Endothelial cell of umbilical vein (primary cell): ENCODE measurements around the gene SIPA1L3.

ENCODE experiments used
- POLR2A ChIP-seq: IDR thresholded peaks from 2 replicates; pipeline ENCODE4 v1.6.1; 2012; ENCODE audit warnings: low read depth, mild to moderate bottlenecking, control low read depth, low read length
- TF ChIP-seq, protein P1 (sequence below), 2 donors: IDR thresholded peaks; 1 replicate in 1 of 2; 2 replicates in 1 of 2; pipeline ENCODE4 v1.5.1; 2011; ENCODE audit warnings: low read length in 2 of 2, mild to moderate bottlenecking in 2 of 2, moderate library complexity in 2 of 2, control low read depth in 1 of 2, inconsistent platforms in 1 of 2, low read depth in 1 of 2; ENCODE audit not compliant: insufficient read depth in 1 of 2; ENCODE audit errors: extremely low read depth in 1 of 2

- TF ChIP-seq, protein P1, sequence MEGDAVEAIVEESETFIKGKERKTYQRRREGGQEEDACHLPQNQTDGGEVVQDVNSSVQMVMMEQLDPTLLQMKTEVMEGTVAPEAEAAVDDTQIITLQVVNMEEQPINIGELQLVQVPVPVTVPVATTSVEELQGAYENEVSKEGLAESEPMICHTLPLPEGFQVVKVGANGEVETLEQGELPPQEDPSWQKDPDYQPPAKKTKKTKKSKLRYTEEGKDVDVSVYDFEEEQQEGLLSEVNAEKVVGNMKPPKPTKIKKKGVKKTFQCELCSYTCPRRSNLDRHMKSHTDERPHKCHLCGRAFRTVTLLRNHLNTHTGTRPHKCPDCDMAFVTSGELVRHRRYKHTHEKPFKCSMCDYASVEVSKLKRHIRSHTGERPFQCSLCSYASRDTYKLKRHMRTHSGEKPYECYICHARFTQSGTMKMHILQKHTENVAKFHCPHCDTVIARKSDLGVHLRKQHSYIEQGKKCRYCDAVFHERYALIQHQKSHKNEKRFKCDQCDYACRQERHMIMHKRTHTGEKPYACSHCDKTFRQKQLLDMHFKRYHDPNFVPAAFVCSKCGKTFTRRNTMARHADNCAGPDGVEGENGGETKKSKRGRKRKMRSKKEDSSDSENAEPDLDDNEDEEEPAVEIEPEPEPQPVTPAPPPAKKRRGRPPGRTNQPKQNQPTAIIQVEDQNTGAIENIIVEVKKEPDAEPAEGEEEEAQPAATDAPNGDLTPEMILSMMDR (IDR thresholded peaks at IDR 0.05; ENCODE audit: extremely low read depth in 1 of 2, insufficient read depth in 1 of 2, low read depth in 1 of 2, low read length in 2 of 2), result no peak
- no peak for TF ChIP-seq POLR2A
These were observed 345.4 kb downstream of the SIPA1L3 start for GRCh38 chr19:38252385-38252784.
